ENCODE measurements around the gene OR8D2. TPM values are rescaled to one million over a fixed set of nuclear protein-coding genes. Genes with fewer than 3 reads are reported as not detected.

The OR8D2 gene
- total and polyA plus RNA-seq, 4 experiments from 2014 or later: not detected

GRCh38 chr11:124310721-124311120, 9.3 kb downstream of the OR8D2 start:
- CTCF ChIA-PET (ENCODE audit: partially characterized antibody): no interaction called here
- Histone ChIP-seq H3K9me3 (ENCODE audit: control insufficient read depth in 1 of 2, low read length in 2 of 2) (no peaks in the 10 kb centered on the region), H3K27ac (ENCODE audit: low read depth, low read length) (no peak overlapping the region), H3K36me3 (ENCODE audit: insufficient read depth, low read length) (no peaks in the 10 kb centered on the region), H3K27me3 (ENCODE audit: insufficient read depth, low read length) (no peaks in the 10 kb centered on the region), H3K4me1 (ENCODE audit: insufficient read depth, low read length) (no peaks in the 10 kb centered on the region), H3K4me3 (ENCODE audit: low read length in 2 of 2) (no peak overlapping the region)
- Mint-ChIP-seq H3K27me3 (no peaks in the 10 kb centered on the region), H3K9me3 (peaks cover 0 to 6% (median 0%) of the 10 kb centered on the region in 8 donors), H3K36me3 (no peaks in the 10 kb centered on the region), H3K27ac (no peak overlapping the region), H3K4me3 (no peak overlapping the region), H3K4me1 (no peaks in the 10 kb centered on the region)
- intact Hi-C loops (cut with micrococcal nuclease): no loop called here
- POLR2A ChIA-PET (ENCODE audit: partially characterized antibody): no interaction called here
- DNase-seq: no peak

DNA sequence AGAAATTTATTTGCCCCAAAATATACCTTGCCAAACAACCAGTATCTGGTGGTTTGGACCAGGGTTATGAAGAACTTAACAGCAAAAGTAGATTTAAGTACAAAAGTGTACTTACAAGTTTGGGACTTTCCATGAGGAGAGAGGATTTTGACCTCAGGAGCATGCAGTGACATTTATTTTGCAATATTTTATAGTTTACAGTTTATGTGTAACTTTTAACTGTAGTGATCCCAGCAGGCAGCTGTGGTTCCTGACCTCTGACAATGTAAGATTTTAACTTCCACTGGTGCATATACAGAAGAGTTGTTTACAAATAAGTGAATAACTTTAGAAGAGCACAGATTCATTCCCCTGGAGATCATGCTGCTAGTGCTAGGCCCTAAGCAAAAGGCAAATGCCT, 12.9 kb downstream of the OR8D2 start:
- Mint-ChIP-seq H3K4me3 (no peak overlapping the region), H3K27me3 (peaks cover 0 to 2% of the 10 kb centered on the region in 2 donors), H3K9me3 (peaks cover 0 to 1% (median 0%) of the 10 kb centered on the region in 8 donors), H3K36me3 (no peaks in the 10 kb centered on the region), H3K27ac (no peak overlapping the region), H3K4me1 (no peaks in the 10 kb centered on the region)
- H3K9me3 ChIP-seq (ENCODE audit: control insufficient read depth in 1 of 2, low read length in 2 of 2): no peaks in the 10 kb centered on the region
- no peaks in the 10 kb centered on the region for H3K4me1 ChIP-seq (ENCODE audit: insufficient read depth, low read length)
- intact Hi-C loops (cut with micrococcal nuclease): no loop called here
- H3K27ac ChIP-seq (ENCODE audit: low read depth, low read length): no peak overlapping the region
- CTCF ChIA-PET (ENCODE audit: partially characterized antibody): no interaction called here
- POLR2A ChIA-PET (ENCODE audit: partially characterized antibody): no interaction called here
- H3K27me3 ChIP-seq (ENCODE audit: insufficient read depth, low read length): no peaks in the 10 kb centered on the region
- DNase-seq: no peak
- no peaks in the 10 kb centered on the region for H3K36me3 ChIP-seq (ENCODE audit: insufficient read depth, low read length)
- no peak overlapping the region for H3K4me3 ChIP-seq (ENCODE audit: low read length in 2 of 2)

DNA sequence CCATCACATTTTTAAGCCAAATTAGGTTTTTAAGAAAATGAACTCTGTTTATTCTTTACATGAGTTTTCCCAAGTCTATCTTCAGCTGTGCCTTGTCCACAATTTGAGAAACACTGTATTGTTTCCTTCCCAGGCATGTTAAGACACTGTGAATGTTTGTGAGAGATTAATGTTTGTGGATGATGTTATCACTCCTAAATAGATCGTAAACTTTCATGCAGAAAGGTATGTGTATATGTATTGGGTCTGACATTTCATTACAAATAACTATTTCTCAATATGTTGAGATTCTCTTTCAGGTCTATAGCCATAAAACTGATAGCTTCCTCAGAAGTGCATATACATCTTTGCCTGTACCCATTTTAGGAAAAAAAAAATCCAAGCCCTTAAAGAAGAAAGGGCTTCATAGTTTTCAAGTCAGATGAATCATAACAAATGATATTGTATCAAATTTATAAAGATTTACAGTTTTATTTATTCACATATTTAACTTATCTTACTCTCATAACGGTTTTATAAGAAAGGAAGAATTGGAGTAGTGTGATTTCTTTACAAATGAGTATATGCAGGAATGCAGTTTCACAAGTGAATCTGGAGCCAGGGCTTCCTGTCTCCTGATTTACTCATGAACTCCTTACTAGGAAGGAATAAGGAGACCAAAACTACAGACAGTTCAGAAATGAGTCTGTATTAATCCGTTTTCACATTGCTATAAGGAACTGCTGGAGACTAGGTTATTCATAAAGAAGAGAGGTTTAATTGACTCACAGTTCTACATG, 17.5 kb downstream of the OR8D2 start:
- no peak overlapping the region for H3K27ac ChIP-seq (ENCODE audit: low read depth, low read length)
- POLR2A ChIA-PET (ENCODE audit: partially characterized antibody): no interaction called here
- no peak overlapping the region for H3K27ac Mint-ChIP-seq
- peaks cover 0 to 6% (median 0%) of the 10 kb centered on the region in 8 donors for H3K9me3 Mint-ChIP-seq
- no peaks in the 10 kb centered on the region for H3K36me3 ChIP-seq (ENCODE audit: insufficient read depth, low read length)
- no peaks in the 10 kb centered on the region for H3K27me3 ChIP-seq (ENCODE audit: insufficient read depth, low read length)
- no peaks in the 10 kb centered on the region for H3K4me1 ChIP-seq (ENCODE audit: insufficient read depth, low read length)
- H3K4me1 Mint-ChIP-seq: no peaks in the 10 kb centered on the region
- DNase-seq: no peak
- H3K9me3 ChIP-seq (ENCODE audit: control insufficient read depth in 1 of 2, low read length in 2 of 2): no peaks in the 10 kb centered on the region
- H3K4me3 Mint-ChIP-seq: no peak overlapping the region
- H3K4me3 ChIP-seq (ENCODE audit: low read length in 2 of 2): no peak overlapping the region
- H3K36me3 Mint-ChIP-seq: no peaks in the 10 kb centered on the region
- H3K27me3 Mint-ChIP-seq: peaks cover 0 to 2% of the 10 kb centered on the region in 2 donors
- intact Hi-C loops (cut with micrococcal nuclease): no loop called here
- CTCF ChIA-PET (ENCODE audit: partially characterized antibody): no interaction called here

GRCh38 chr11:124301548-124301947, 18.4 kb downstream of the OR8D2 start:
- Mint-ChIP-seq H3K27me3 (peaks cover 0 to 2% of the 10 kb centered on the region in 2 donors), H3K36me3 (no peaks in the 10 kb centered on the region), H3K27ac (no peak overlapping the region), H3K4me3 (no peak overlapping the region), H3K9me3 (peaks cover 0 to 6% (median 0%) of the 10 kb centered on the region in 8 donors), H3K4me1 (no peaks in the 10 kb centered on the region)
- no peaks in the 10 kb centered on the region for H3K4me1 ChIP-seq (ENCODE audit: insufficient read depth, low read length)
- intact Hi-C loops (cut with micrococcal nuclease): no loop called here
- no peak overlapping the region for H3K27ac ChIP-seq (ENCODE audit: low read depth, low read length)
- no peaks in the 10 kb centered on the region for H3K9me3 ChIP-seq (ENCODE audit: control insufficient read depth in 1 of 2, low read length in 2 of 2)
- no peak overlapping the region for H3K4me3 ChIP-seq (ENCODE audit: low read length in 2 of 2)
- no peaks in the 10 kb centered on the region for H3K27me3 ChIP-seq (ENCODE audit: insufficient read depth, low read length)
- DNase-seq: no peak
- CTCF ChIA-PET (ENCODE audit: partially characterized antibody): no interaction called here
- H3K36me3 ChIP-seq (ENCODE audit: insufficient read depth, low read length): no peaks in the 10 kb centered on the region
- POLR2A ChIA-PET (ENCODE audit: partially characterized antibody): no interaction called here

- no peaks in the 10 kb centered on the region for H3K27me3 Mint-ChIP-seq
- no peak for DNase-seq
- H3K36me3 ChIP-seq (ENCODE audit: insufficient read depth, low read length): no peaks in the 10 kb centered on the region
- H3K36me3 Mint-ChIP-seq: no peaks in the 10 kb centered on the region
- no peak overlapping the region for H3K4me3 Mint-ChIP-seq
- intact Hi-C loops (cut with micrococcal nuclease): no loop called here
- H3K4me3 ChIP-seq (ENCODE audit: low read length in 2 of 2): no peak overlapping the region
- no peak overlapping the region for H3K27ac Mint-ChIP-seq
- H3K4me1 ChIP-seq (ENCODE audit: insufficient read depth, low read length): no peaks in the 10 kb centered on the region
- no peak overlapping the region for H3K27ac ChIP-seq (ENCODE audit: low read depth, low read length)
- no peaks in the 10 kb centered on the region for H3K4me1 Mint-ChIP-seq
- H3K9me3 ChIP-seq (ENCODE audit: control insufficient read depth in 1 of 2, low read length in 2 of 2): no peaks in the 10 kb centered on the region
- no peaks in the 10 kb centered on the region for H3K27me3 ChIP-seq (ENCODE audit: insufficient read depth, low read length)
- peaks cover 0 to 6% (median 0%) of the 10 kb centered on the region in 8 donors for H3K9me3 Mint-ChIP-seq
- CTCF ChIA-PET (ENCODE audit: partially characterized antibody): no interaction called here
- POLR2A ChIA-PET (ENCODE audit: partially characterized antibody): no interaction called here
Observed at GRCh38 chr11:124297921-124298320, 22.1 kb downstream of the OR8D2 start.

- H3K27me3 ChIP-seq (ENCODE audit: insufficient read depth, low read length): no peaks in the 10 kb centered on the region
- H3K27ac ChIP-seq (ENCODE audit: low read depth, low read length): no peak overlapping the region
- Mint-ChIP-seq H3K36me3 (no peaks in the 10 kb centered on the region), H3K9me3 (peaks cover 0 to 8% (median 2%) of the 10 kb centered on the region in 8 donors), H3K4me1 (no peaks in the 10 kb centered on the region), H3K27ac (no peak overlapping the region), H3K4me3 (no peak overlapping the region), H3K27me3 (no peaks in the 10 kb centered on the region)
- ChIA-PET CTCF (ENCODE audit: partially characterized antibody) (no interaction called here), POLR2A (ENCODE audit: partially characterized antibody) (no interaction called here)
- no peaks in the 10 kb centered on the region for H3K9me3 ChIP-seq (ENCODE audit: control insufficient read depth in 1 of 2, low read length in 2 of 2)
- H3K4me3 ChIP-seq (ENCODE audit: low read length in 2 of 2): no peak overlapping the region
- no peaks in the 10 kb centered on the region for H3K4me1 ChIP-seq (ENCODE audit: insufficient read depth, low read length)
- intact Hi-C loops (cut with micrococcal nuclease): no loop called here
- DNase-seq: no peak
- H3K36me3 ChIP-seq (ENCODE audit: insufficient read depth, low read length): no peaks in the 10 kb centered on the region
Observed at GRCh38 chr11:124296016-124296415, 24.0 kb downstream of the OR8D2 start.

GRCh38 chr11:124294687-124295086, 25.3 kb downstream of the OR8D2 start:
- ChIA-PET CTCF (ENCODE audit: partially characterized antibody) (no interaction called here), POLR2A (ENCODE audit: partially characterized antibody) (no interaction called here)
- no peak for DNase-seq
- H3K27me3 ChIP-seq (ENCODE audit: insufficient read depth, low read length): no peaks in the 10 kb centered on the region
- H3K4me1 Mint-ChIP-seq: no peaks in the 10 kb centered on the region
- no peaks in the 10 kb centered on the region for H3K27me3 Mint-ChIP-seq
- no peaks in the 10 kb centered on the region for H3K9me3 ChIP-seq (ENCODE audit: control insufficient read depth in 1 of 2, low read length in 2 of 2)
- H3K27ac Mint-ChIP-seq: no peak overlapping the region
- H3K27ac ChIP-seq (ENCODE audit: low read depth, low read length): no peak overlapping the region
- no peak overlapping the region for H3K4me3 ChIP-seq (ENCODE audit: low read length in 2 of 2)
- intact Hi-C loops (cut with micrococcal nuclease): no loop called here
- H3K4me3 Mint-ChIP-seq: no peak overlapping the region
- H3K4me1 ChIP-seq (ENCODE audit: insufficient read depth, low read length): no peaks in the 10 kb centered on the region
- peaks cover 0 to 8% (median 2%) of the 10 kb centered on the region in 8 donors for H3K9me3 Mint-ChIP-seq
- H3K36me3 Mint-ChIP-seq: no peaks in the 10 kb centered on the region
- H3K36me3 ChIP-seq (ENCODE audit: insufficient read depth, low read length): no peaks in the 10 kb centered on the region
